GM12878 (cell line): Measurements from ENCODE around the gene MRPL34. TPM values are rescaled to one million over a fixed set of nuclear protein-coding genes. Genes with fewer than 3 reads are reported as not detected.
"Not testable (repeated sequence)": the region's sequence is repeated elsewhere in the genome, so short reads cannot be mapped to it uniquely, and the experiment has no call there.

Experiments
- ATAC-seq: fragments of 200-7000 bp; cut with Tn5 transposase; 3 replicates; pipeline ENCODE4 v1.9.1; 2020; ENCODE audit warnings: mild to moderate bottlenecking, moderate library complexity
- BruUV-seq: library from RNA; stranded (reverse); fragments of 400-500 nt; replicated peaks from 2 replicates; lab custom pipeline; 2021; lab: Mats Ljungman, UMichigan
- CTCF ChIA-PET: fragments of 300-600 bp; sonication (Branson Sonifier 250); formaldehyde crosslinking; extraction: SDS; loops from one replicate; lab custom pipeline; 2021; ENCODE audit warnings: inconsistent platforms; lab: Yijun Ruan, JAX
- POLR2A ChIA-PET: fragments of 350-600 bp; formaldehyde crosslinking; extraction: SDS; loops from one replicate; lab custom pipeline; 2021; ENCODE audit warnings: inconsistent platforms; lab: Charles Lee
- RAD21 ChIA-PET: fragments of 300-600 bp; sonication (Branson Sonifier 250); formaldehyde crosslinking; loops from one replicate; lab custom pipeline; 2023; ENCODE audit warnings: antibody characterized with exemption; ENCODE audit not compliant: unreplicated experiment; lab: Charles Lee
- SMC1A ChIA-PET: fragments of 300-600 bp; sonication (Branson Sonifier 250); formaldehyde crosslinking; loops from one replicate; lab custom pipeline; 2023; ENCODE audit not compliant: unreplicated experiment, uncharacterized antibody; lab: Charles Lee
- DNase-seq: peaks from one replicate; pipeline ENCODE4 v3.0.0-alpha.2; 2011; ENCODE audit warnings: low read depth, low spot score
- FAIRE-seq: peaks from 3 replicates; lab custom pipeline; 2011; peaks lifted over from hg19 to GRCh38; lab: Jason Lieb, UNC
- H2AFZ ChIP-seq: 2 replicates; pipeline ENCODE4 v1.6.0; 2011; ENCODE audit warnings: low read depth, low read length, control low read depth; ENCODE audit not compliant: control insufficient read depth
- H3K27ac ChIP-seq: 2 replicates; pipeline ENCODE4 v1.5.1; 2011; ENCODE audit warnings: control low read depth; ENCODE audit not compliant: control insufficient read depth, insufficient read depth
- H3K27me3 ChIP-seq, 2 experiments: replicated peaks in 1 of 2; 2 replicates each; pipeline versions ENCODE4 v1.6.0 to v1.6.1; 2011; ENCODE audit warnings: low read length in 1 of 2; ENCODE audit not compliant: control insufficient read depth in 2 of 2, insufficient read depth in 2 of 2
- H3K36me3 ChIP-seq, 2 experiments: 2 replicates each; pipeline ENCODE4 v1.5.1; 2011; ENCODE audit warnings: low read length in 1 of 2; ENCODE audit not compliant: control insufficient read depth in 2 of 2, insufficient read depth in 2 of 2
- H3K4me1 ChIP-seq: 2 replicates; pipeline ENCODE4 v1.6.1; 2011; ENCODE audit warnings: mild to moderate bottlenecking, low read length, moderate library complexity, mixed read lengths; ENCODE audit not compliant: control insufficient read depth, insufficient read depth
- H3K4me2 ChIP-seq: 2 replicates; pipeline ENCODE4 v1.6.0; 2011; ENCODE audit warnings: control low read depth; ENCODE audit not compliant: control insufficient read depth, insufficient read depth
- H3K4me3 ChIP-seq: fragments of 200-600 bp; sonication (generic); 2 replicates; pipeline ENCODE4 v1.5.1; 2016
- H3K79me2 ChIP-seq: 2 replicates; pipeline ENCODE4 v1.6.0; 2011; ENCODE audit warnings: low read length; ENCODE audit not compliant: control insufficient read depth, insufficient read depth
- H3K9ac ChIP-seq: 2 replicates; pipeline ENCODE4 v1.8.0; 2011; ENCODE audit warnings: low read length, control low read depth, mixed read lengths; ENCODE audit not compliant: control insufficient read depth, insufficient read depth
- H3K9me3 ChIP-seq: replicated peaks from 3 replicates; pipeline ENCODE4 v1.5.1; 2011; ENCODE audit warnings: mild to moderate bottlenecking, low read length; ENCODE audit not compliant: control insufficient read depth, insufficient read depth
- H4K20me1 ChIP-seq: 2 replicates; pipeline ENCODE4 v1.6.0; 2011; ENCODE audit not compliant: control insufficient read depth, insufficient read depth
- BMI1 ChIP-seq: fragments of 450-650 bp; IDR thresholded peaks from 2 replicates; pipeline ENCODE4 v1.6.1; 2016; ENCODE audit warnings: mild to moderate bottlenecking, moderate library complexity, borderline replicate concordance
- HDAC6 ChIP-seq: fragments of 200-600 bp; sonication (generic); IDR thresholded peaks from one replicate; pipeline ENCODE4 v1.8.0; 2017; ENCODE audit warnings: antibody characterized with exemption; ENCODE audit not compliant: unreplicated experiment
- IRF3 ChIP-seq: fragments of 450-650 bp; IDR thresholded peaks from 2 replicates; pipeline ENCODE4 v1.6.1; 2014; ENCODE audit warnings: mild to moderate bottlenecking
- KAT2A ChIP-seq: conservative IDR thresholded peaks from 2 replicates; pipeline ENCODE4 v1.6.1; 2011; ENCODE audit warnings: low read depth, low read length; ENCODE audit not compliant: control insufficient read depth
- KLF5 ChIP-seq: fragments of 450-650 bp; IDR thresholded peaks from 2 replicates; pipeline ENCODE4 v1.6.1; 2014; ENCODE audit warnings: mild to moderate bottlenecking; ENCODE audit not compliant: partially characterized antibody
- MEF2A ChIP-seq: IDR thresholded peaks from 2 replicates; pipeline ENCODE4 v1.6.1; 2011; ENCODE audit warnings: low read depth, mild to moderate bottlenecking, low read length, moderate library complexity; ENCODE audit not compliant: insufficient read depth
- PML ChIP-seq: IDR thresholded peaks from 2 replicates; pipeline ENCODE4 v1.6.1; 2012; ENCODE audit warnings: low read length, inconsistent platforms
- SMAD5 ChIP-seq: IDR thresholded peaks from 2 replicates; pipeline ENCODE4 v1.6.1; 2016; ENCODE audit warnings: antibody characterized with exemption, low read depth
- SMC3 ChIP-seq: IDR thresholded peaks from 2 replicates; pipeline ENCODE4 v1.6.1; 2011; ENCODE audit warnings: low read length, improper control_type of control experiment, borderline replicate concordance
- SREBF2 ChIP-seq: IDR thresholded peaks from 2 replicates; pipeline ENCODE4 v1.6.1; 2012; ENCODE audit warnings: mild to moderate bottlenecking, low read length
- TCF7 ChIP-seq: IDR thresholded peaks from 2 replicates; pipeline ENCODE4 v1.6.1; 2014; ENCODE audit warnings: antibody characterized with exemption, borderline replicate concordance
- USF2 ChIP-seq: IDR thresholded peaks from 2 replicates; pipeline ENCODE4 v1.6.1; 2011; ENCODE audit warnings: low read depth, low read length, improper control_type of control experiment, borderline replicate concordance
- WRNIP1 ChIP-seq: IDR thresholded peaks from 2 replicates; pipeline ENCODE4 v1.6.1; 2011; ENCODE audit warnings: low read depth, low read length, improper control_type of control experiment, borderline replicate concordance
- YBX1 ChIP-seq: fragments of 450-650 bp; IDR thresholded peaks from 2 replicates; pipeline ENCODE4 v1.6.1; 2016; ENCODE audit warnings: antibody characterized with exemption
- ZBED1 ChIP-seq: IDR thresholded peaks from 2 replicates; pipeline ENCODE4 v1.6.1; 2016; ENCODE audit warnings: borderline replicate concordance
- WGBS: methylation state at CpG from one replicate; pipeline ENCODE4 v1.1.6; 2016; ENCODE audit warnings: low lambda C conversion rate; ENCODE audit not compliant: insufficient replicate concordance, insufficient coverage; ENCODE audit errors: missing lambda C conversion rate; 5-methylcytosine and 5-hydroxymethylcytosine counted together
- in situ Hi-C: fragments of 300-500 bp; cut with MboI; formaldehyde crosslinking; loops from 9 replicates; pipeline ENCODE4 v1.14.3; 2018; ENCODE audit warnings: mixed read lengths
- intact Hi-C: fragments of 100-400 bp; cut with micrococcal nuclease; formaldehyde crosslinking; loops from one replicate; pipeline ENCODE4 v1.14.2; 2022; ENCODE audit not compliant: unreplicated experiment
- polyA plus RNA-seq, 11 experiments: library from polyadenylated mRNA; depleted of rRNA in 4 of 11; unstranded in 6 of 11; stranded (reverse) in 5 of 11; fragments of >200 nt; fragmentation: Nextera tagmentation in 4 of 11; fragmentation: Illumina TruSeq in 1 of 11; extraction: Ambion mirVana in 4 of 11; extraction: Trizol in 1 of 11; gene quantifications; 1 replicate in 1 of 11; 2 replicates in 10 of 11; pipeline versions ENCODE4 v1.2.1 to v1.2.3, GENCODE V29; 2011 to 2016; ENCODE audit warnings: inconsistent platforms in 2 of 11, missing spikeins in 2 of 11, low read depth in 1 of 11
- total RNA-seq, 4 experiments: library from RNA; depleted of rRNA in 3 of 4; stranded (reverse); fragments of >200 nt in 3 of 4; fragmentation: Illumina TruSeq in 1 of 4; extraction: Trizol in 1 of 4; gene quantifications; 2 replicates each; pipeline versions ENCODE4 v1.2.1 to v1.2.3, GENCODE V29; 2013 to 2021
- TF ChIP-seq, protein P1 (sequence below): IDR thresholded peaks from 2 replicates; pipeline ENCODE4 v1.6.1; 2012; ENCODE audit warnings: low read depth, low read length, improper control_type of control experiment

MRPL34 gene
- total and polyA plus RNA-seq, 10 of the 15 experiments (the other 5 are each of a cell fraction or from before 2014, with no cell fraction given), result 8.6 to 198 (median 78.6) TPM

DNA sequence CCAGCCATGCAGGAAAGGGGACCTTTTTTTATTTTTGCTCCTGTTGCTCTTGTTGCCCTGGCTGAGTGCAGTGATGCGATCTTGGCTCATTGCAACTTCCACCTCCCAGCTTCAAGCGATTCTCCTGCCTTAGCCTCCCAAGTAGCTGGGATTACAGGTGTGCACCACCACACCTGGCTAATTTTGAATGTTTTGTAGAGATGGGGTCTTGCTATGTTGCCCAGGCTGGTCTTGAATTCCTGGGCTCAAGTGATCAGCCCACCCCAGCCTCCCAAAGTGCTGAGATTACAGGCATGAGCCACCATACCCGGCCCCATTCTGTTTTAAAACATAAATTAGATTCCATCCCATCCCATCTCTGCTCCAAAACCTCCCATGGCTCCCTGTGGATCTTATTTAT lies 30.8 kb upstream of the MRPL34 start:
- FAIRE-seq, H2AFZ ChIP-seq, H3K4me2 ChIP-seq, SMC1A ChIA-PET, H3K9me3 ChIP-seq, DNase-seq, BruUV-seq, H3K9ac ChIP-seq, ATAC-seq, H3K79me2 ChIP-seq, RAD21 ChIA-PET, in situ Hi-C loops, CTCF ChIA-PET, H3K4me3 ChIP-seq, H3K27me3 ChIP-seq, H3K4me1 ChIP-seq, POLR2A ChIA-PET, H4K20me1 ChIP-seq, H3K27ac ChIP-seq, intact Hi-C loops: not testable (repeated sequence)
- WGBS, result 98% methylated on average over 3 of the region's 3 CpGs
- H3K36me3 ChIP-seq, result peaks cover 12 to 15% of the 10 kb centered on the region in 2 experiments; a peak in 3 of 4 replicates

DNA sequence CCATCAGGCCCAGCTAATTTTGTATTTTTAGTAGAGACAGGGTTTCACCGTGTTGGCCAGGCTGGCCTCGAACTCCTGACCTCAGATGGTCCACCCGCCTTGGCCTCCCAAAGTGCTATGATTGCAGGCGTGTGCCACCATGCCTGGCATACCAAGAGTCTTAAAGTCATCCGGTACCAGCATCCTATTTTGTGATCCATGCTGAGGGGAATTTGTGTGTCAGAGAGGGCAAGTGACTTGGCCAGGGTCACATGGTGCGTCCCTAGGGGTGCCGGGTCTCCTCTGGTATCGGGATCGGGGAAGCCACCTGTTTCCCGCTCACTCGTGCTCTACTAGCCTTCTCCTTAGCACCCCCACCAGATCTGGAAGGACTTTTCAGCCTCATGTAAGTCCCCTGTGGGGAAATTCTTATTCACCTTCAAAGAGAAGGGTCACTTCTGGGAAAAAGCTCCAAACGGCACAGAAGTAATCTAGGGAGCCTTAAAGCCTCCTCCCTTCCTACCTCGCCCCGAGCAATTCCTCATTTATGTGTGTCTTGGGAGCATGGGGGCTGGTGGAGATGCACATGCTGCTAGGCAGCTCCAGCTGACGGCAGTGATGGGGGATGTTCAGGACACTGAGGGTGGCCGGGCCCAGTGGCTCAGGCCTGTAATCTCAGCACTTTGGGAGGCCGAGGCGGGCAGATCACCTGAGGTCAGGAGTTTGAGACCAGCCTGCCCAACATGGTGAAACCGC lies 30.1 kb upstream of the MRPL34 start:
- no TSS peak for BruUV-seq
- ChIA-PET SMC1A (no interaction called here), RAD21 (no interaction called here), POLR2A (no interaction called here), CTCF (no interaction called here)
- no peaks in the 10 kb centered on the region for H4K20me1 ChIP-seq
- H3K79me2 ChIP-seq, result no peaks in the 10 kb centered on the region
- ATAC-seq (no peak), DNase-seq (no peak), FAIRE-seq (no peak)
- no peak overlapping the region for H3K4me2 ChIP-seq
- peaks cover 12 to 15% of the 10 kb centered on the region in 2 experiments; a peak in 3 of 4 replicates for H3K36me3 ChIP-seq
- intact Hi-C loops (no loop called here), in situ Hi-C loops (no loop called here)
- H2AFZ ChIP-seq, result no peak overlapping the region
- no peak overlapping the region for H3K4me3 ChIP-seq
- H3K9ac ChIP-seq, result no peak overlapping the region
- WGBS, result 94% methylated on average over 19 of the region's 19 CpGs
- H3K9me3 ChIP-seq, result no peaks in the 10 kb centered on the region
- no peaks in the 10 kb centered on the region for H3K4me1 ChIP-seq
- no peak overlapping the region for H3K27ac ChIP-seq
- H3K27me3 ChIP-seq, result no peaks in the 10 kb centered on the region
- TF ChIP-seq ZBED1 (no peak), WRNIP1 (no peak), SREBF2 (no peak), KLF5 (no peak), SMAD5 (no peak), MEF2A (no peak), TCF7 (no peak), HDAC6 (no peak), SMC3 (no peak), BMI1 (no peak), IRF3 (no peak), PML (no peak), YBX1 (no peak), USF2 (no peak), KAT2A (no peak)
- TF ChIP-seq, protein P1, sequence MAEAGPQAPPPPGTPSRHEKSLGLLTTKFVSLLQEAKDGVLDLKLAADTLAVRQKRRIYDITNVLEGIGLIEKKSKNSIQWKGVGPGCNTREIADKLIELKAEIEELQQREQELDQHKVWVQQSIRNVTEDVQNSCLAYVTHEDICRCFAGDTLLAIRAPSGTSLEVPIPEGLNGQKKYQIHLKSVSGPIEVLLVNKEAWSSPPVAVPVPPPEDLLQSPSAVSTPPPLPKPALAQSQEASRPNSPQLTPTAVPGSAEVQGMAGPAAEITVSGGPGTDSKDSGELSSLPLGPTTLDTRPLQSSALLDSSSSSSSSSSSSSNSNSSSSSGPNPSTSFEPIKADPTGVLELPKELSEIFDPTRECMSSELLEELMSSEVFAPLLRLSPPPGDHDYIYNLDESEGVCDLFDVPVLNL, result no peak
